ENCODE measurements around the gene CCDC73.
"Not testable (repeated sequence)": the region's sequence is repeated elsewhere in the genome, so short reads cannot be mapped to it uniquely, and the experiment has no call there.

CCDC73 gene

DNA sequence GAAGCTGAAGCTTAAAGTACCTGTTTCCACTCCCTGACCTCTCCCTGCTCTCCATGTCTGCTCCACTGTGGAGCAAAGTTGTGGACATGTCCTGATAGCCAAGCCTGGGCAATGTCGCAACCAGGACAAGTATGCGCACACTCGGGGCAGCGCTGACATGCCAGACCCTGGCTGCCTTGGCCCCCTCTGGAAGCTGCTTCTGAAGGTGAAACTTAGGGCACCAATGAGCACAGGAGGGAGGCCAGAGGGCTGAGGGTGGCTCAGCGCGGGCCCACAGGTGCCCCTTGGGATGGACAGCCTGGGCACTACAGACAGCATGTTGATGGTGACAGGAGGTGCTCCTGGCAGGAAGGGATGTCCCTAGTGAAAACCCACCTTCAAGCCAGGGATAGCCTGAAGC, 90.2 kb downstream of the CCDC73 start:
- no peak for FAIRE-seq

DNA sequence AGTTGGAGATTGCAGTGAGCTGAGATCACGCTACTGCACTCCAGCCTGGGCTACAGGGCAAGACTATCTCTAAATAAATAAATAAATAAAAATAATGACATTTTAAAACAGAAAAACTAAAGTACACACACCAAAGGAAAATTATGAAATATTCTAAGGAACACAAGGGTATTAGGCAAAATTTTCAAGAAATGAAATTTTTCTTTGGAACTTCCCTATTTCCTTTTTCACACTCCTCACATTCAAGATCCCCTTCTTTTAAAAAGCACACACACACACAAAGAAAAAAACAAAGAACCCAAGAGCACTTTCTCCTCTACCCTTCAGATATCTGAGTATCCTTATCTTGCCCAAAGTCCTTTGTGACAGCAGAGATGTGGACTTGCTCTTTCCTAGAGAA, 92.8 kb downstream of the CCDC73 start:
- no peak for FAIRE-seq

DNA sequence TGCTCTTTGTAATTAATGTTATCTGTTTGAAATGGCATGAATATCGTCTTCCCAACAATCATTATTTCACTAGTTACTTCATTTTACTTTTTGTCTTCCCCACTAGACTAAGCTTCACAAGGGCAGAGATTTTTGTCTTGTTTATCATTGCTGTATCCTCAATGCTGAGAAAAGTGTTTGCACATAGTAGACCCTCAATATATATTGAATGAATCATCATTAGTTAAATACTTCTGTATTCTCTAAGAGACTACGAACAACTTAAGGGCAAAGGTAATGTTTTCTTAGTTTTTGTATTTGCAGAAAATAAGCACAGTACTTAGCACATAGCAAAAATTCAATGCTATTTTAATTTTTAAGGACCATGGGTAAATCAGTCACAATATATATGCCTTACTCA, 95.9 kb downstream of the CCDC73 start:
- no peak for FAIRE-seq

GRCh38 chr11:32671051-32671450, 123.4 kb downstream of the CCDC73 start:
- FAIRE-seq, result no peak

DNA sequence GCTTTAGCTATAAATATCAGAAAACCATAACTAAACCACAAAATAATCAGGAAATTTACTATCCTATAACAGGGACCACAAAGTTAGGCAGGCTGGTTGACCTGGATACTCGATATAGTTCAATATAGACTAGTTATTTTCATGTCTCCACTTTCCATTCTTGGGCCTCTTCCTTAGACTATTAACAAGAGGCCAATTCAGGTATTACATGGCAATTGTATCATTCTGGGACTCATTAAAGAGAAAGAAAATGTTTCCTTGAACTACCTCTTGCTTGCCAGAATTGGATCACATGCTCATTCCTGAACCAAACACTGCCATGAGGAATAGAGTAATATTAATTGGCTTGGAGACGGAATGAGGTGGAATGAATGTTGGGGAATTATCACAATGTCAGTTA, 134.8 kb downstream of the CCDC73 start:
- FAIRE-seq, result no peak

- FAIRE-seq, result no peak
Measured at GRCh38 chr11:32658639-32659406, 135.6 kb downstream of the CCDC73 start.

DNA sequence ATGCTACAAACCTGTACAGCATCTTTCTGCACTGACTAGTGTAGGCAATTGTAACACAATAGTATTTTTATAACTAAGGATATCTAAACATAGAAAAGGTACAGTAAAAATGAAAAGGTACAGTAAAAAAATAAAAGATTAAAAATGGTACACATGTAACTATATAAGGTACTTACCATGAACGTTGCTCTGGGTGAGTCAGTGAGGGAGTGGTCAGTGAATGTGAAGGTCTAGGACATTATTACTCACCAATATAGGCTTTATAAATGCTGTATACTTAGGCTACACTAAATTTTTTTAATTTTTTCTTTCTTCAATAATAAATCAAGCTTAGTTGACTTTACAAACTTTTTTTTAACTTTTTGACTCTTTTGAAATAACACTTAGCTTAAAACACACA, 150.9 kb downstream of the CCDC73 start:
- FAIRE-seq, result no peak

DNA sequence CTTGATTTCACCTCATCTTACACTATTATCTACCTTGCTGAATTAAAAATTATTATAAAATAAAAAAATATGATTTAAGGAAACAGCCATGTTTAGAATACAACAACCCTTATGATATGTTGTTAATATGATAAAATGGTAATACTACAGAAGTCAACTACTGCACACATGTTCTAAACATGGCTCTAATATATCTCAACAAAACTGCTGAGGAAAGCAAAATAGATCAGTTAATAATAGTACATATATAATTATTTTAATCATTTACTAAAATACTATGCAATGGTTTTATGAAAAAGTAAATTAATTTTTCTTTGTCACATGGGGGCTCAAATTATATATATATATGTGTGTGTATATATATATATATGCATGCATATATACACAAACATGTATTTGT, 153.1 kb downstream of the CCDC73 start:
- no peak for FAIRE-seq

GRCh38 chr11:32635819-32636218, 158.6 kb downstream of the CCDC73 start:
- FAIRE-seq, result no peak

DNA sequence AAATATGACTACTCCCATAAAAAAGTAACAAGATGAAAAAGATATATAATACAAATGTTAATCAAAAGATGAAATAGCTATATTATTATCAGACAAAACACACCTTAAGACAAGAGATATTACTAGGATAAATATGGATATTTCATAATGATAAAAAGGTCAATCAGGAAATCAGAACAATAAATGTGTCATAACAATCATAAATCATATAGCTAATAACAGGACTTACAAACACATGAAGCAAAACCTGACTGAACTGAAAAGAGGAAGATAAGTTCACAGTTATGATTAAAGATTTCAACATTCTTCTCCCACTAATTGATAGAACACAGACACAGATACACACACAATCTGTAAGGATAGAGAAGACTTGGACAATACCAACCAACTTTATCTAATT, 163.6 kb downstream of the CCDC73 start:
- no peak for FAIRE-seq

DNA sequence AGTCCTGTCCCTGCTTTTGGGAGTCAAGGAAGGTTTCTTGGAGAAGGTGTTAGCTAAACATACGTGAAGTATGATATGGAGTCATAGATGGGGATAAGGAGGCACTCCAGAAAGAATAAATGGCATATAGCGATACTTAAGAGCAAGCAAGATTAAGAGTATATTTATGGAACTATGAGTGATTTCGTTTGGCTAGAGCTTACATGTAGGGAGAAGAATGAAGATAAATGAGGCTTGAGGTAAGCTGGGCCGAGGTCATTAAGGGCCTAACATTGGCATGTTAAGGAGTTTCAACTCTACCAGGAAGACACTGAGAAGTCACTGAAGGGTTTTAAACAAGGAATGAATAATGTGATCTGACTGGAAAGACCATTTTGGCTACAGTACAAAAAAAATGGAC, 177.6 kb downstream of the CCDC73 start:
- FAIRE-seq, result no peak

DNA sequence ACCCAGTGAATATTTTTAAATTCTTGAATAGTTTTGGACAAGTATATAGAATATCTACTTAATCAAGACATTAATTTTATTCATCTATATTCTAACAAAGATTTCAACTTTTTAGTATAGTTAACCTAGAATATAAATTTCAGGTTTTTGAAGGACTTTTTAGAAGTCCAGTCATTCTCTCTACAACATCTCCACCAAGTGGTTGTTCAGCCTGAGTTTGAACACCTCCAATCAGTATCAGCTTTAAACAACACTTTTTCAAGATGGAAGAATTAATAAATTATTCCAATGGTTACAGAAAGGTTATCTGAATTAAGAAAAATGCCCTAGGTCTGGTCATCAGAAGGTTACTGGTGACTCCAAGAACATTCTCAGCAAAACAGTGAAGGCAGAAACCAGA, 179.0 kb downstream of the CCDC73 start:
- FAIRE-seq, result peak; percentile 91

DNA sequence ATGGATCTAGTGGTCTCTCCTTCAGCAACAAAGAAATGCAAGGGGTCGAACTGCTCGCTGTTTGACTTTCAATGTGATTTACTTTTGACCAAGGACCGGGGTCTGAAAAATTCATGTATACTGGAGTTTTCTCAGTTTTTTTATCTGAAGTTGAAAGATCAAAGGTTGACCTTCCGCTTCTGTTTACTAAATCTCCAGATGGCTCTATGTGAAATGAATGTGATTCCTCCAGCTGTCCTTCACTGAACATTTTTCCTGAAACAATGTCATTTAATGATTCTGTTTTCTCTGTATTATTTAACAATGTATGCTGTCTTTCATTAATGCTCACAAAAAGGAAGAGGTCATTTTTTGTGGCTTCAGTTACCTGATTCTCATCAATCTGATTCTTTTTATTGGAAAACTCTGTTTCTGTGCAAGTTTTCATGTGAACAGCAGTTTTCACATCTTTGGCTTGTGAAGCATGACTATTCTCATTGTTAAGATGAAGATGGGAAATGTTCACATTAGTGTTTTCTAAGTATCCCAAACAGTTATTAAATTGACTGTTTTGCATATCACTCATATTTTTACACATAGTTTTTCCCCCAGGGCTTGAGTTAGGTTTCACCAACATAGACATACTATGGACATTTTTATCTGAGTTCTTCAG, 180.8 kb downstream of the CCDC73 start:
- no peak for FAIRE-seq

DNA sequence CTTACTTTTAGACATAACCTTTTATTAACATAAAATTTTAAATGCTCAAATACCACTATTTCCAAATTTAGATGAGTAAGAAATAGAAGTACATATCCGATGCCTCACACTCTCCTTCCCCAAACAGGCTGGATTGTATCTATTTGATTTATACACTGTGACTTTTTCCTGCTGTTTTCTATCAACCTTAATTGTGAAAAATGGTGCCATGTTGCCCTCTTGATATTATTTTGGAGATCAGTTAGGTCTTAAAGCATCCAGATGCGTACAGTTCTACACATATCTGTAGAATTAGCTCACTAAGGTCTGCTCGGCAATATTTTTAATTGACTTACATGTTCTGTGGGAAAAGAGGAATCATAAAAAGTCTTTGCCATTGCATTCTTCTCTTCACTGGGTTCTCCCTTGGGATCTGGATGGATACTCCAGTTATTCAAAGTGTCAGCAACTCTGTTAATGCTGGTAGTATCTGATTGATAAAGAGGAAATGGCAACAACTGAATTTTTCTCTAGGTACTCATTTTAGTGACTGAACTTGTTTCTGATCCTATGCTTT, 183.6 kb downstream of the CCDC73 start:
- FAIRE-seq, result no peak

DNA sequence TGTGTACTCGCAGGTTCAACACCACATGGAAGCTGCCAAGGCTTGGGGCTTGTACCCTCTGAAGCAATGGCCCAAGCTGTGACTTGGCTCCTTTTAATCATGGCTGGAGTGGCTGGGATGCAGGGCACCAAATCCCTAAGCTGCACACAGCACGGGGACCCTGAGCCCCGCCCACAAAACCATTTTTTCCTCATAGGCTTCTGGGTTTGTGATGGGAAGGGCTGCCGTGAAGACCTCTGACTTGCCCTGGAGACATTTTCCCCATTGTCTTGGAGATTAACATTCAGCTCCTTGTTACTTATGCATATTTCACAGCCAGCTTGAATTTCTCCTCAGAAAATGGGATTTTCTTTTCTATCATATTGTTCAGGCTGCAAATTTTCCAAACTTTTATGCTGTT, 185.6 kb downstream of the CCDC73 start:
- not testable (repeated sequence) for FAIRE-seq

- no peak for FAIRE-seq
Measured at GRCh38 chr11:32606220-32606619, 188.2 kb downstream of the CCDC73 start.

DNA sequence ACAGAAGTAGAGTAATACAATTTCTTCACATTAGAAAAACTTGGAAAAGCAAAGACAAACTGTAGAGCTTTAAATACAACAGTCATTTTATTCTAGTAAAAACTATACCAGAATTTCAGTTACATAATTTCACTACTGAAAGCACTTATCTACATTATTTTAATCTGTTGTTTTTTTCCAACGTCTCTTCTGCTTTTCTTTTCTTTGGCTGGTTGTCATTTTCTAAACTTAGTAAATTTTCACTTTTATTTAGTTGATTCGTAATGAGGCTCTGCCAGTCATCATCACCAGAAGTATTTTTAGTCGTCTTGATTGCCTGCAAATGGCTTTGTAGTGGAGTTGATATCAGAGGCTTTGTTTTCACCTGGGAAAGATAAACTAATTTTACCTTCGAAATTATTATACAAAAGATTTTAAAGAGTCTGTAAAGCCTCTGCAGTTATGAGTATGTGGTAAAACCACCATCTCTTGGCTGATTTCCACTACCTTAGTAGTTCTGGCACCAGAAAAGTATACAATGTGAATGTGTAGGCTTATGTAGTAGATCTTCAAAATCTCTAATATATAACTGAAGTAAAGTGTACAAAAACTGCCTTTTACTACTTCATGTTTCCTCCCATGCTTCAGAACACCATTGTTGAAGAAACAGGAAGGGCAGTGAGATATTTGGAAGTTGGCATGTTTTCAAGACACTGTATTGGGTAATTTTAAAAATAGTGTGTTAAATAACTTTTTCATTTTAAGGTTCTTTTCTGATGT, 191.6 kb downstream of the CCDC73 start:
- FAIRE-seq, result no peak

DNA sequence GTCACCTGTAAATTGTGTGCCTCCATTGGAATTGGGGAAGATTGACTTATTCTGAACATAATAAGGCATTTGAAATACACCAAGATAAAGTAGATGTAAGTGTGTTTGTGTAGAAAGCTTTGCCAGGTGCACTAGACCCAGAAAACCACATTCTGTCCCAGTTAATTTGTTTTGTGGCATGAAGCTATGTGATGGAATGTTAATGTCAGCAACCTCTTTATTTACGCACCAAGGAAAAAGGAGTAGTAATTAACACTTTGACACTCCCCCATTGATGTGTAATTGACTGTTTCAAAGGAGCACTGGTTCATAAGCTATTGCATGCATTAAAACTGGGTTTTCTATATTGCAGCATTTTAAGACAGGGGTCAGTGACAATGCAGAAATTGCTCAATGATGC, 196.5 kb downstream of the CCDC73 start:
- FAIRE-seq, result no peak

- FAIRE-seq, result not testable (repeated sequence)
Measured at GRCh38 chr11:32596114-32596513, 198.3 kb downstream of the CCDC73 start.

DNA sequence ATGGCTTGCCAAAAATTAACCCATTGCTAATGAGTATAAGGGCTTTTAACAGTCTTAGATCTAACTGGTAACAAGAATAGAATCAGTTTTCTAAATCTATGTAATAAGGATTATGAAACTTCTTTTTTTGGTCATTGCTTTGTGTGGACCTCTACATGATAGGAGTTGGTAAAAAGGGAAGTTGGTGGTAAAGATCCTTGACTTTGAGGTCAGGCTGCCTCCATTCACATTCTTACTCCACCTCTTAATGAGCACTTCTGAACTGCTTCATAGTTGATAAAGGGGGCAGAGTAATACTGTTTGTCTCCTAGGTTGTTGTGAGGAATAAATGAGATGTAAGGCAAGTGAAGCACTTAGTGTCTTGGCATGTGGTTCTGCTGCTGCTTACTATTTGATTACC, 200.2 kb downstream of the CCDC73 start:
- FAIRE-seq, result no peak

GRCh38 chr11:32586576-32587190, 207.8 kb downstream of the CCDC73 start:
- FAIRE-seq, result no peak

DNA sequence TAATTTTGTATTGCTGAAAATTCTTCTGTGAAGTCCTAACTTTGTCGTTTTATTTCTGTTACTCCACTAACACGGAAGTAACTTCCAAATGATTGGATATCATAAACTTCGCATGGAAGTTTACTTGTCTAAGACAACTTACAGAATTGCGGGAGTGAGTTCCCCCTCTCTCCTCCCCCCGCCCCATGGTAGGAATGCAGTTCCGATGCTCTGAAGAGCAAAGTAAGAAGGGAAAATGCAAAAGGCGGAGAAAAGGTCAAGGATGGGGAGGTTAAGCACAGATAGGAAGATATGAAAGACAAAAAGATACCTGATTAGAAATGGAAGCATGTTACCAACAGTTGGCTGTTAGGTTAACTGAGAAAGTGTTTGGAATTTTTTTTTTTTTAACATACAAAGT, 209.5 kb downstream of the CCDC73 start:
- no peak for FAIRE-seq

Data from TTC549 (cell line).